ENCODE results near the gene VSTM1.

Gene VSTM1

DNA sequence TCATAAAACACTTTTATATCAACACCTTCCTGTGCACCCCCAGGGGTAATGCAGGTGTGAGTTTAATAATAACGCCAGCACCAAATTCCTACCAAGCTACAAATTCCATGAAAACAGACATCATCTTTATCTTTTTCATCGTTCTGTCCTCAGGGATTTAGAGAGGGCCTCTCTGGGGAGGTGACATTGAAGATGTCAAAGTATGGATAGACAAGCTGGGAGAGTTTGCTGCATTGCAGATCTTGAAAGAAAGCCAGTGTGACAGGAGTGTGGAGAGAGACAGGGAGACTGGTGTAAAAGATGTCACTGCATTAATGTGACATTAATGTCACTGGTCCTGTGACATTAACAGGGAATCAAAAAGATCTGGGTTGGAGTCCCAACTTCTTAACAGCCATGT lies 62.2 kb downstream of the VSTM1 start:
- H3K4me2 ChIP-seq (ENCODE audit: low read depth, low read length), result no peak overlapping the region
- H3K27ac ChIP-seq (ENCODE audit: low read length), result no peak overlapping the region
- no peak for DNase-seq
- no peaks in the 10 kb centered on the region for H3K79me2 ChIP-seq (ENCODE audit: low read length)
- H3K27me3 ChIP-seq (replicated peaks; ENCODE audit: insufficient read depth, low read length), result peaks cover 12% of the 10 kb centered on the region
- no peak overlapping the region for H2AFZ ChIP-seq (ENCODE audit: low read length)
- H3K36me3 ChIP-seq (replicated peaks; ENCODE audit: insufficient read depth, low read length), result no peaks in the 10 kb centered on the region
- H3K9me2 ChIP-seq (replicated peaks; ENCODE audit: insufficient read depth, low read length), result no peaks in the 10 kb centered on the region
- H3K4me3 ChIP-seq (ENCODE audit: low read length), result no peak overlapping the region
- no peaks in the 10 kb centered on the region for H4K20me1 ChIP-seq (ENCODE audit: insufficient read depth, low read length)
- TF ChIP-seq EZH2 (optimal IDR thresholded peaks at IDR 0.05; ENCODE audit: low read depth, low read length) (no peak), EZH2phosphoT487 (IDR thresholded peaks at IDR 0.05; ENCODE audit: low read length) (no peak)
- TF ChIP-seq, protein P1, sequence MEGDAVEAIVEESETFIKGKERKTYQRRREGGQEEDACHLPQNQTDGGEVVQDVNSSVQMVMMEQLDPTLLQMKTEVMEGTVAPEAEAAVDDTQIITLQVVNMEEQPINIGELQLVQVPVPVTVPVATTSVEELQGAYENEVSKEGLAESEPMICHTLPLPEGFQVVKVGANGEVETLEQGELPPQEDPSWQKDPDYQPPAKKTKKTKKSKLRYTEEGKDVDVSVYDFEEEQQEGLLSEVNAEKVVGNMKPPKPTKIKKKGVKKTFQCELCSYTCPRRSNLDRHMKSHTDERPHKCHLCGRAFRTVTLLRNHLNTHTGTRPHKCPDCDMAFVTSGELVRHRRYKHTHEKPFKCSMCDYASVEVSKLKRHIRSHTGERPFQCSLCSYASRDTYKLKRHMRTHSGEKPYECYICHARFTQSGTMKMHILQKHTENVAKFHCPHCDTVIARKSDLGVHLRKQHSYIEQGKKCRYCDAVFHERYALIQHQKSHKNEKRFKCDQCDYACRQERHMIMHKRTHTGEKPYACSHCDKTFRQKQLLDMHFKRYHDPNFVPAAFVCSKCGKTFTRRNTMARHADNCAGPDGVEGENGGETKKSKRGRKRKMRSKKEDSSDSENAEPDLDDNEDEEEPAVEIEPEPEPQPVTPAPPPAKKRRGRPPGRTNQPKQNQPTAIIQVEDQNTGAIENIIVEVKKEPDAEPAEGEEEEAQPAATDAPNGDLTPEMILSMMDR (IDR thresholded peaks at IDR 0.05; ENCODE audit: low read length), result no peak
- H3K9ac ChIP-seq (ENCODE audit: low read length), result no peak overlapping the region
- H3K9me3 ChIP-seq (replicated peaks; ENCODE audit: insufficient read depth, low read length), result no peaks in the 10 kb centered on the region
- no peaks in the 10 kb centered on the region for H3K4me1 ChIP-seq (ENCODE audit: low read length)
- no peaks in the 10 kb centered on the region for H3F3A ChIP-seq (ENCODE audit: insufficient read depth, low read length)

DNA sequence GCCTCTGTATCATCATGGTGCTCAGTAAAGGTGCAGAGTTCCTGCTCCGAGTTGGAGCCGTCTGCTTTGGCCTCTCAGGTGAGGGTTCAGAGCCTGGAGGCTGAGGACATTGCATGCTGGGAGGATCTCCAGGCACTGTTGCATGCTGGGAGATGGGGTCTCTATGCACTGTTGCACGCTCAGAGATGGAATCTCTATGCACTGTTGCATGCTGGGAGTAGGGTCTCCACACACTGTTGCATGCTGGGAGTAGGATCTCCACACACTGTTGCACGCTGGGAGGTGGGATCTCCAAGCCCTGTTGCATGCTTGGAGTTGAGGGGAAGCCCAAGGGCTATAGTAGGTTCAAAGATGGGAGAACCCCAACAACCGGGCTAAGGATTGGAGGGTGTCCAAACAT lies 64.0 kb downstream of the VSTM1 start:
- H3K27ac ChIP-seq (ENCODE audit: low read length), result no peak overlapping the region
- H2AFZ ChIP-seq (ENCODE audit: low read length), result no peak overlapping the region
- H3F3A ChIP-seq (ENCODE audit: insufficient read depth, low read length), result no peaks in the 10 kb centered on the region
- H3K36me3 ChIP-seq (replicated peaks; ENCODE audit: insufficient read depth, low read length), result no peaks in the 10 kb centered on the region
- H3K4me2 ChIP-seq (ENCODE audit: low read depth, low read length), result no peak overlapping the region
- no peaks in the 10 kb centered on the region for H3K4me1 ChIP-seq (ENCODE audit: low read length)
- H3K9me3 ChIP-seq (replicated peaks; ENCODE audit: insufficient read depth, low read length), result no peaks in the 10 kb centered on the region
- no peaks in the 10 kb centered on the region for H3K79me2 ChIP-seq (ENCODE audit: low read length)
- H3K9ac ChIP-seq (ENCODE audit: low read length), result no peak overlapping the region
- no peak for DNase-seq
- H3K27me3 ChIP-seq (replicated peaks; ENCODE audit: insufficient read depth, low read length), result peaks cover 16% of the 10 kb centered on the region
- H3K4me3 ChIP-seq (ENCODE audit: low read length), result no peak overlapping the region
- no peaks in the 10 kb centered on the region for H3K9me2 ChIP-seq (replicated peaks; ENCODE audit: insufficient read depth, low read length)
- TF ChIP-seq, protein P1 (IDR thresholded peaks at IDR 0.05; ENCODE audit: low read length), result no peak
- TF ChIP-seq EZH2 (optimal IDR thresholded peaks at IDR 0.05; ENCODE audit: low read depth, low read length), result no peak
- TF ChIP-seq EZH2phosphoT487 (IDR thresholded peaks at IDR 0.05; ENCODE audit: low read length), result no peak
- no peaks in the 10 kb centered on the region for H4K20me1 ChIP-seq (ENCODE audit: insufficient read depth, low read length)

DNA sequence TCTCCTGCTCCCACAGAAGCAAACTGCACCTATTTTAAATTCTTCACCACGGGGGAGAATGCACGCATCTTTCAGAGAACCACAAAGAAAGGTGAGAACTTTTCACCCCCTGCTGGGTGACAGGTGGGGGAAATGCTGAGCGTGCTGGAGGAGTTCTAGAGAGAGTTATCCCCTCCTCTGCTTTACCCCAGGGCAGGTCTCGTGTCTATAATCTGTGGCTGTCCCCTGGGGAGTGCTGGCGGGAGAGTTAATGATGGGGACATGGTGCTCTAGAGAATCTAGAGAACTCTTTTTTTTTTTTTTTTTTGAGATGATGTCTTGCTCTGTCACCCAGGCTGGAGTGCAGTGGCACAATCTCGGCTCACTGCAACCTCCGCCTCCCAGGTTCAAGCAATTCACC lies 65.5 kb downstream of the VSTM1 start:
- H3K27me3 ChIP-seq (replicated peaks; ENCODE audit: insufficient read depth, low read length), result peaks cover 16% of the 10 kb centered on the region
- no peak for DNase-seq

DNA sequence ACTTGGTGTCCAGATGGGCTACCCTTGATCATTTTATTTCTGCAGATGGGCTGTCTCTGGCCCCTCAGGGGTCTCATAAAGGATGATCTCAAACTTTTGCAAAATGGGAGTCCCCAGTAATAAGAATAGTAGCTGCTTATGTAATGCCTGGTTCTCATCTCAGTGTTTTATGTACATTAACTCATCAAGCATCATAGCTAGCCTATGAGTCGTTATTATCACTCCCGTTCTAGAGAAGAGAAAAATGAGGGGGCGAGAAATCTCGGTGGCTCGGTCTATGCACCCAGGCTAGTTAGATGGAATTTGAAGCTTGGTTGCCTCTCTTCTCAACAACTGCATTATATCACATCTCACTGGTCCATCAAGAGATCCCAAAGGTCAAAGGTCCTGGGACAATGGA lies 68.9 kb downstream of the VSTM1 start:
- Histone ChIP-seq H3K9me2 (replicated peaks; ENCODE audit: insufficient read depth, low read length) (no peaks in the 10 kb centered on the region), H3F3A (ENCODE audit: insufficient read depth, low read length) (no peaks in the 10 kb centered on the region), H3K4me1 (ENCODE audit: low read length) (no peaks in the 10 kb centered on the region), H3K36me3 (replicated peaks; ENCODE audit: insufficient read depth, low read length) (no peaks in the 10 kb centered on the region), H3K9ac (ENCODE audit: low read length) (no peak overlapping the region), H3K27me3 (replicated peaks; ENCODE audit: insufficient read depth, low read length) (peaks cover 19% of the 10 kb centered on the region), H3K9me3 (replicated peaks; ENCODE audit: insufficient read depth, low read length) (no peaks in the 10 kb centered on the region), H3K79me2 (ENCODE audit: low read length) (no peaks in the 10 kb centered on the region), H3K4me2 (ENCODE audit: low read depth, low read length) (no peak overlapping the region), H3K27ac (ENCODE audit: low read length) (no peak overlapping the region), H3K4me3 (ENCODE audit: low read length) (no peak overlapping the region), H4K20me1 (ENCODE audit: insufficient read depth, low read length) (no peaks in the 10 kb centered on the region), H2AFZ (ENCODE audit: low read length) (no peak overlapping the region)
- TF ChIP-seq, protein P1 (IDR thresholded peaks at IDR 0.05; ENCODE audit: low read length), result no peak
- no peak for DNase-seq

More for the DNA sequence above, 65.5 kb downstream of the VSTM1 start:
- TF ChIP-seq EZH2 (optimal IDR thresholded peaks at IDR 0.05; ENCODE audit: low read depth, low read length), result no peak
- H3K79me2 ChIP-seq (ENCODE audit: low read length), result no peaks in the 10 kb centered on the region
- no peak overlapping the region for H2AFZ ChIP-seq (ENCODE audit: low read length)
- H3K4me1 ChIP-seq (ENCODE audit: low read length), result no peaks in the 10 kb centered on the region
- H3K9me2 ChIP-seq (replicated peaks; ENCODE audit: insufficient read depth, low read length), result no peaks in the 10 kb centered on the region
- no peak overlapping the region for H3K4me3 ChIP-seq (ENCODE audit: low read length)
- no peak overlapping the region for H3K9ac ChIP-seq (ENCODE audit: low read length)
- H3K36me3 ChIP-seq (replicated peaks; ENCODE audit: insufficient read depth, low read length), result no peaks in the 10 kb centered on the region
- H3K4me2 ChIP-seq (ENCODE audit: low read depth, low read length), result no peak overlapping the region
- H3F3A ChIP-seq (ENCODE audit: insufficient read depth, low read length), result no peaks in the 10 kb centered on the region
- H3K9me3 ChIP-seq (replicated peaks; ENCODE audit: insufficient read depth, low read length), result no peaks in the 10 kb centered on the region
- H3K27ac ChIP-seq (ENCODE audit: low read length), result no peak overlapping the region
- no peaks in the 10 kb centered on the region for H4K20me1 ChIP-seq (ENCODE audit: insufficient read depth, low read length)
